ENCODE data around the gene NR2F6.
"Not testable (repeated sequence)": the region's sequence is repeated elsewhere in the genome, so short reads cannot be mapped to it uniquely, and the experiment has no call there.

Gene NR2F6

GRCh38 chr19:17209126-17210036 is 36.3 kb downstream of the NR2F6 start:
- peak; percentile 62 for DNase-seq

- DNase-seq: no peak
These were observed 38.8 kb downstream of the NR2F6 start for GRCh38 chr19:17206736-17207581.

- DNase-seq: peak; percentile 71
These were observed 40.2 kb downstream of the NR2F6 start for GRCh38 chr19:17205237-17206140.

GRCh38 chr19:17202713-17203112 is 43.0 kb downstream of the NR2F6 start:
- no peak for DNase-seq

- no peak for DNase-seq
These were observed 43.5 kb downstream of the NR2F6 start for GRCh38 chr19:17202249-17202648.

GRCh38 chr19:17200408-17201079 is 45.2 kb downstream of the NR2F6 start:
- DNase-seq: no peak

- DNase-seq: no peak
These were observed 48.1 kb downstream of the NR2F6 start for GRCh38 chr19:17197666-17198065.

- no peak for DNase-seq
These were observed 49.1 kb downstream of the NR2F6 start for GRCh38 chr19:17196610-17197009.

GRCh38 chr19:17195106-17195505 is 50.6 kb downstream of the NR2F6 start:
- DNase-seq: no peak

GRCh38 chr19:17194608-17195007 is 51.1 kb downstream of the NR2F6 start:
- no peak for DNase-seq

GRCh38 chr19:17192751-17193150 is 53.0 kb downstream of the NR2F6 start:
- DNase-seq: no peak

GRCh38 chr19:17191736-17192135 is 54.0 kb downstream of the NR2F6 start:
- DNase-seq: not testable (repeated sequence)

GRCh38 chr19:17185590-17185989 is 60.1 kb downstream of the NR2F6 start:
- no peak for DNase-seq

- DNase-seq: no peak
These were observed 61.3 kb downstream of the NR2F6 start for GRCh38 chr19:17184371-17184841.

- no peak for DNase-seq
These were observed 61.8 kb downstream of the NR2F6 start for GRCh38 chr19:17183858-17184321.

- DNase-seq: no peak
These were observed 62.4 kb downstream of the NR2F6 start for GRCh38 chr19:17183271-17183761.
